Measurements from ENCODE around the gene OR8B8. TPM values are rescaled to one million over a fixed set of nuclear protein-coding genes. Genes with fewer than 3 reads are reported as not detected.

OR8B8 gene
- polyA plus RNA-seq, 1 of the 3 experiments (the other 2 are of a cell fraction), result not detected

GRCh38 chr11:124402326-124402922 lies 43.1 kb downstream of the OR8B8 start (continued):
- no peak for TF ChIP-seq REST (IDR thresholded peaks at IDR 0.05; ENCODE audit: low read depth, low read length)
- TF ChIP-seq MEF2A (IDR thresholded peaks at IDR 0.05; ENCODE audit: borderline replicate concordance, low read depth), result no peak
- TF ChIP-seq USF2 (IDR thresholded peaks at IDR 0.05; ENCODE audit: borderline replicate concordance, low read depth, low read length), result no peak
- no peak for TF ChIP-seq RFX5 (IDR thresholded peaks at IDR 0.05; ENCODE audit: low read length)
- TF ChIP-seq EP300 (IDR thresholded peaks at IDR 0.05; ENCODE audit: borderline replicate concordance in 1 of 2, low read depth in 1 of 2, low read length in 1 of 2), result no peak
- TF ChIP-seq, protein P1, sequence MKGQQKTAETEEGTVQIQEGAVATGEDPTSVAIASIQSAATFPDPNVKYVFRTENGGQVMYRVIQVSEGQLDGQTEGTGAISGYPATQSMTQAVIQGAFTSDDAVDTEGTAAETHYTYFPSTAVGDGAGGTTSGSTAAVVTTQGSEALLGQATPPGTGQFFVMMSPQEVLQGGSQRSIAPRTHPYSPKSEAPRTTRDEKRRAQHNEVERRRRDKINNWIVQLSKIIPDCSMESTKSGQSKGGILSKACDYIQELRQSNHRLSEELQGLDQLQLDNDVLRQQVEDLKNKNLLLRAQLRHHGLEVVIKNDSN (IDR thresholded peaks at IDR 0.05; ENCODE audit: borderline replicate concordance, low read depth), result no peak
- TF ChIP-seq CHD2 (IDR thresholded peaks at IDR 0.05; ENCODE audit: low read length, partially characterized antibody), result no peak
- no peak for TF ChIP-seq GABPA (IDR thresholded peaks at IDR 0.05; ENCODE audit: low read depth)
- TF ChIP-seq RCOR1 (IDR thresholded peaks at IDR 0.05; ENCODE audit: low read length), result no peak
- TF ChIP-seq JUND (IDR thresholded peaks at IDR 0.05), result no peak
- no peak for TF ChIP-seq TCF12 (IDR thresholded peaks at IDR 0.05)
- TF ChIP-seq MXI1 (IDR thresholded peaks at IDR 0.05; ENCODE audit: low read depth, low read length), result no peak
- TF ChIP-seq, protein P2, sequence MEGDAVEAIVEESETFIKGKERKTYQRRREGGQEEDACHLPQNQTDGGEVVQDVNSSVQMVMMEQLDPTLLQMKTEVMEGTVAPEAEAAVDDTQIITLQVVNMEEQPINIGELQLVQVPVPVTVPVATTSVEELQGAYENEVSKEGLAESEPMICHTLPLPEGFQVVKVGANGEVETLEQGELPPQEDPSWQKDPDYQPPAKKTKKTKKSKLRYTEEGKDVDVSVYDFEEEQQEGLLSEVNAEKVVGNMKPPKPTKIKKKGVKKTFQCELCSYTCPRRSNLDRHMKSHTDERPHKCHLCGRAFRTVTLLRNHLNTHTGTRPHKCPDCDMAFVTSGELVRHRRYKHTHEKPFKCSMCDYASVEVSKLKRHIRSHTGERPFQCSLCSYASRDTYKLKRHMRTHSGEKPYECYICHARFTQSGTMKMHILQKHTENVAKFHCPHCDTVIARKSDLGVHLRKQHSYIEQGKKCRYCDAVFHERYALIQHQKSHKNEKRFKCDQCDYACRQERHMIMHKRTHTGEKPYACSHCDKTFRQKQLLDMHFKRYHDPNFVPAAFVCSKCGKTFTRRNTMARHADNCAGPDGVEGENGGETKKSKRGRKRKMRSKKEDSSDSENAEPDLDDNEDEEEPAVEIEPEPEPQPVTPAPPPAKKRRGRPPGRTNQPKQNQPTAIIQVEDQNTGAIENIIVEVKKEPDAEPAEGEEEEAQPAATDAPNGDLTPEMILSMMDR (IDR thresholded peaks at IDR 0.05), result peak; percentile 84
- TF ChIP-seq SIN3A (IDR thresholded peaks at IDR 0.05; ENCODE audit: borderline replicate concordance, low read depth, low read length), result no peak
- TF ChIP-seq ELF1 (IDR thresholded peaks at IDR 0.05), result no peak
- no peak for TF ChIP-seq TAF1 (IDR thresholded peaks at IDR 0.05; ENCODE audit: borderline replicate concordance, low read depth, low read length)

Data from SK-N-SH (cell line).